Stimulated activated CD4-positive, alpha-beta T cell treated with anti-CD3 and anti-CD28 coated beads, Interleukin-12 subunit alpha, Interleukin-12 subunit beta, amount 100 ng/mL, for 48 hours (primary cell): ENCODE results near the gene MINDY4.

Source experiments
- DNase-seq, 3 donors: peaks; one replicate each; pipeline ENCODE4 v3.0.0-alpha.2; 2020; ENCODE audit warnings: low read depth in 2 of 3, low spot score in 1 of 3

MINDY4 gene

GRCh38 chr7:30771880-30772425 lies 736 bp downstream of the MINDY4 start:
- DNase-seq = no peak

GRCh38 chr7:30772984-30773383 lies 1.8 kb downstream of the MINDY4 start:
- no peak for DNase-seq

- no peak for DNase-seq
These were observed 4.8 kb downstream of the MINDY4 start for GRCh38 chr7:30775992-30776391.

GRCh38 chr7:30776971-30777370 lies 5.8 kb downstream of the MINDY4 start:
- DNase-seq = no peak

GRCh38 chr7:30778255-30779025 lies 7.2 kb downstream of the MINDY4 start:
- DNase-seq = no peak

GRCh38 chr7:30779574-30779973 lies 8.4 kb downstream of the MINDY4 start:
- no peak for DNase-seq

GRCh38 chr7:30780941-30781340 lies 9.7 kb downstream of the MINDY4 start:
- DNase-seq = no peak

- no peak for DNase-seq
These were observed 11.5 kb downstream of the MINDY4 start for GRCh38 chr7:30782690-30783089.

- no peak for DNase-seq
These were observed 14.6 kb downstream of the MINDY4 start for GRCh38 chr7:30785786-30786185.

GRCh38 chr7:30787486-30787885 lies 16.3 kb downstream of the MINDY4 start:
- DNase-seq = no peak

- DNase-seq = no peak
These were observed 17.6 kb downstream of the MINDY4 start for GRCh38 chr7:30788640-30789333.

- no peak for DNase-seq
These were observed 18.1 kb downstream of the MINDY4 start for GRCh38 chr7:30789334-30789711.

GRCh38 chr7:30790356-30790755 lies 19.1 kb downstream of the MINDY4 start:
- no peak for DNase-seq

GRCh38 chr7:30791114-30791513 lies 19.9 kb downstream of the MINDY4 start:
- no peak for DNase-seq

GRCh38 chr7:30795161-30795948 lies 24.1 kb downstream of the MINDY4 start:
- DNase-seq = no peak

- no peak for DNase-seq
These were observed 25.1 kb downstream of the MINDY4 start for GRCh38 chr7:30796105-30796869.

- no peak for DNase-seq
These were observed 26.2 kb downstream of the MINDY4 start for GRCh38 chr7:30797176-30798040.

GRCh38 chr7:30799206-30799975 lies 28.2 kb downstream of the MINDY4 start:
- no peak for DNase-seq

GRCh38 chr7:30799976-30800661 lies 28.9 kb downstream of the MINDY4 start:
- no peak for DNase-seq
